GM18951 (cell line): Measurements from ENCODE around the gene RSU1.

Experiments used
- POLR2A ChIP-seq: IDR thresholded peaks from 4 replicates; pipeline ENCODE4 v1.6.1; 2011; ENCODE audit warnings: mild to moderate bottlenecking; ENCODE audit not compliant: insufficient read length, insufficient read depth; ENCODE audit errors: extremely low read depth
- in situ Hi-C: fragments of 300-500 bp; cut with MboI; formaldehyde crosslinking; loops from one replicate; pipeline ENCODE4 v1.12.0; 2022; ENCODE audit warnings: low sequenced_read_pairs, mixed read lengths, inconsistent platforms; ENCODE audit not compliant: unreplicated experiment

RSU1 gene

GRCh38 chr10:16788778-16789177, 28.4 kb downstream of the RSU1 start:
- in situ Hi-C loops = loop anchor here (25.0 kb wide), 1 partner anchor 901 kb away; no protein-coding TSS in a partner anchor
- no peak for TF ChIP-seq POLR2A

- no peak for TF ChIP-seq POLR2A
- in situ Hi-C loops = loop anchor here (25.0 kb wide), 1 partner anchor 901 kb away; no protein-coding TSS in a partner anchor
Measured at GRCh38 chr10:16788125-16788524, 29.1 kb downstream of the RSU1 start.

GRCh38 chr10:16787361-16787791, 29.8 kb downstream of the RSU1 start:
- in situ Hi-C loops = loop anchor here (25.0 kb wide), 1 partner anchor 900 kb away; no protein-coding TSS in a partner anchor
- no peak for TF ChIP-seq POLR2A

DNA sequence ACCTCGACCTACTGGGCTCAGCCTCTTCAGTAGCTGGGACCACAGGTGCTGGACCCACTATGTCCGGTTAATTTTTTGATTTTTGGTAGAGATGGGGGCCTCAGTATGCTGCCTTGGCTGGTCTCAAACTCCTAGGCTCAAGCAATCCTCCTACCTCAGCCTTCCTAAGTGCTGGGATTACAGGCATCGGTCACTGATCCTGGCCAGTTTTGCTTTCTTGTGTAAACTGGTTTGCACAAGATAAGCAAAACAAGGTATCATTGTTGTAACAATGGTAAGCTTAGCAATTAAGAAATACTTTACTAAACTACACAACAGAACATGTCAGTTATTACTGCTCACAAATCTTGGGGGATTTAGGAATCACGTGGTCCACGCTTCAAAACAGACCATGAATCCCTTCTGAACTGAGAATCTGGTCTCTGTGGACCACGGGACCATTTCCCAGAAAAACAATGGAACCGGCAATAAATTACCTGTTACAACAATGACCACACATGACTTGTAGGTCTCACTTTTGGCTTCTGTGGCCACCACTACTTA, 36.8 kb downstream of the RSU1 start:
- in situ Hi-C loops = loop anchor here (25.0 kb wide), 1 partner anchor 893 kb away; no protein-coding TSS in a partner anchor
- TF ChIP-seq POLR2A = no peak

DNA sequence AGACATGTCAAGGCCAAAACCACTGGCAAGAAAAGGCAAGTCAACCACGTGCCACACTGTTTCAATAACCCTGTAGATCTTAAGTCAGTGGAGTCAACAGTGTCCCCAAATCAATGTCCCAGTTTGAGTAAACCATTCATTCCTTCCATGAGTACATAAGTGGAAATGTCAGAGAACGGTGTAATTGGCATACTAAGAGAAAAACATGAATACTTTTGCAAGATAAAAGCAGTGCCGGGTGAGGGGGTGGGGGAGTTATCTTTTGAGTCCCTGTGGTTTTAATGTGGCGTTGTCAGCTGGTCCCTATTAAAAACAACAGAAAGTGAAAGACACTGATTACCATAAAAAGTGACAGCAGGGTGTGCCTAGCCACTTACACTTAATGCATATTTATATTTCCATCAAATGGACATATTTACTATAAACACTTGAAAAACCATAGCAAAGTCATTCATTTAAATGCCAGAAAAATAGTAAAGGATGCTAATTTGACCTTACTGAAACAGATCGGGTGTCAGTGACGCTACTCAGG, 37.8 kb downstream of the RSU1 start:
- in situ Hi-C loops = loop anchor here (25.0 kb wide), 1 partner anchor 892 kb away; no protein-coding TSS in a partner anchor

DNA sequence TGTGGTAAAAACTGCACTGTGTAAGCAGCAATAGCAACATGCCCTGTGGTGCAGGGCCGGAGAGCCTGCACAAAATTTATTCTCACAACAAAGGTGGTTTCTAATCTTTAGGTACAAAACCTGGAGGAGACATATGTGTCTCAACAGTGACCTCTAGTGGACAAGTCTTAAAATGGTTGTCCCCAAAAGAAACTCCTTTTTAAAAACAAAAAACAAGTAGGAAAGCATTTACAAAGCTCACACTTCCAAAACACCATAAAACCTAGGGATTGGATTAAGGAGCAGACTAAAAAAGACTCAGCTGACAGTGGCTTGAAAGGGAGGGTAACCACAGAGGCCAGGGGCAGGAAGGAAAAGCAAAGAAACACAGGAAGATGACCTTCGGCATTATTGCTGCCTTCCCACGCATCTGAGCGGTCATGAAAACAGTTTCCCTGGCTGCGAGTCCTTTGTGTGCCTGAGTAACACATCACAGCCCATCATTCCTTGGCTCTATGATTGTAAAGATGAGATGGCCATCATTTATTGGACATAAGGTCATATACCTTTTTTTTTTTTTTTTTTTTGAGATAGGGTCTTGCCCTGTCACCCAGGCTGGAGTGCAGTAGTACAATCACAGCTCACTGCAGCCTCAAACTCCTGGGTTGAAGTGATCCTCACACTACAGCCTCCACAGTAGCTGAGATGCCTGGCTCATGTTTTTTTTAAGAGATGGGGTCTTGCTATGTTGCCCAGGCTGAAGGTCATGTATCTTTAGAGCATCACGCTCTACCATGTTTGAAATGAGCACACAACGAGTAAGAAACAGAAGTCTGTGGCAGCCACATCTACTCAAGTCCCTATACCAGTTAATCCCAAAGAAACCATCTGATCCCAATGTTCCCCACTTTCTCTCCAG, 39.5 kb downstream of the RSU1 start:
- in situ Hi-C loops = loop anchor here (25.0 kb wide), 1 partner anchor 890 kb away; no protein-coding TSS in a partner anchor
- TF ChIP-seq POLR2A = no peak

More for the DNA sequence above, 37.8 kb downstream of the RSU1 start:
- no peak for TF ChIP-seq POLR2A

DNA sequence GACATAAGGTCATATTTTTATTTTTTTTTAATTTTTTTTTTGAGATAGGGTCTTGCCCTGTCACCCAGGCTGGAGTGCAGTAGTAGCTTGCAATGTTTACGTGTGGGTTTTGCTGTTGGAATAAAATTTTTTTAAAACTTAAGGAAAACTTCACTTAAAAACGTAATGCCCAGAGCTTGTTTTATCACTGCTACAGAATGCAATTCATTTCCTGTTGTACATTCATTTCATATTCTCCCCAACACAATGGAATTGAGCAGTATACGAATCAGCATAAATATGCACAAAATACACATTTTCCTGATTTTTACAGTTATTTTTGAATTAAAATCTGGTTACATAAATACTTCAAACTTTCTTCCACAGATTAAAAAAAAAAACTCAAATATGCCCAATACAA, 40.3 kb downstream of the RSU1 start:
- TF ChIP-seq POLR2A = no peak
- in situ Hi-C loops = loop anchor here (25.0 kb wide), 1 partner anchor 890 kb away; no protein-coding TSS in a partner anchor

DNA sequence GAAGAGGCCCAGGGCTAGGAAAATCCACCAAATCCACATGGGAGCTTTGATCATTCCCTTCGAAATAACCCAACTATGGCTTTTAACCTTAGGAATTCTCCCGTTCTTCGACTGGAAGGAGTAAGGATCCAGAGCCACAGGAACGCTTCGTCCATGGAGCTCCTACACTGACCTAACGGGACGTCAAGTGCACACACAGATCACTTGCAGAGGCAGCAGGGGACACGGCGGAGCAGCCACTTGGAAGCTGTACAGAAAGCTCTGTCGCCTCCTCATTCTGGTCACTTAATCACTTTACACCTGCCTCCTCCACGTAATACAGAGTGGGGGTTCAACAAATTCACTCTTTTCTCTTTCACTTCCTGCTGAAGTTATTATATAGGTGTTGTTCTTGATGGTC, 43.9 kb downstream of the RSU1 start:
- in situ Hi-C loops = no loop called here
- TF ChIP-seq POLR2A = no peak

DNA sequence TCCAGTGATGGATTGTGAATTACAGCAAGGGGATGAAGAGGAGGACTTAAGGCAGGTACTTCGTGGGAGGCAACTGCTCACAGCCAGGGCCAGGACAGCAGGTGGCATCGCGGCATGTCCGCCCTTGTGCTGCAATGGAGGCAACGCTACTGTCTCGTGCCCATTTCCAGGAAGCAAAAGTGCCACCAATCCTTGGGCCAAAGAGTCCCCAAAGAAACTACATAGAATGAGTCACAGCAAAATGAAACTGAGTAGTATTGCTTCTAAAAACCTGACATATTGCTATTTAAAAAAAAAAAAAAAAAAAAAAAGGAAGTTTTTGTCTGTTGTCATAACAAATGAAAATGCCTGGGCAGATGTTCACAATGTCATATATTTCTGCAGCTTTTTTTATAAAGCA, 46.6 kb downstream of the RSU1 start:
- TF ChIP-seq POLR2A = no peak
- in situ Hi-C loops = no loop called here

DNA sequence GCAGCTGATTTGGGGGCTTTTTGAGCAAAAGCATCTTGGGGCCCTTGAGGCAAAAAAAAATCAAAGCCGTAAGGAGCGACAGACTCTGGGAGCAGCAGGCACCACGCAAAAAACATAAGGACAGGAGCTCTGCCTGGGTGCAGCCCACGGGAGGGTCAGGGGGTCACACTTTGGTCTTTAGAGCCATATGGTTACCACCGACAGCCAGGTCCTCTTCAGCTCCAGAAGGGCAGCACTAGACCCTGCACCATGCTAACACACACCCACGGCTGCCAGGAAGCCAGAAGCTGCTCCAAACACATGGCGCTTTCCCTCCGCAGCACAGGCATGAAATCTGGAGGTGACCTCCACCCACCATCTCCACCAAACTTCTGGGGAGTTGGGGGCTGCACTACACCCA, 47.1 kb downstream of the RSU1 start:
- TF ChIP-seq POLR2A = no peak
- in situ Hi-C loops = no loop called here

DNA sequence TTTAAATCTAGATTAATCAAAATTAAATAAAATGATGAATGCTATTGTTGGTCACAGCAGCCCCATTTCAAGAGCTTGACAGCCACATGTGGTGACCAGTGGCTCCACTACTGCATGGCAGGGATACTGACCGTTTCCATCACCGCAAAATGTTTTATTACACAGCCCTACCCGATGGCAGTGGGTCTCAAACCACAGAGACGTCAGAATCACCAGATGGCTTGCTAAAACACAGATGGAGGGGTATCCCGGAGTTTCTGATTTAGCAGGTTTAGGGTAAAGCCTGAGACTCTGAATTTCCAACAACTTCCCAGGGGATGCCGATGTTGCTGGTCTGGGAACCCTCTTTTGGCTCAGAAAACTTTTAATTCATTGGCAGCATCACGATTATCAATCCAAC, 47.9 kb downstream of the RSU1 start:
- no peak for TF ChIP-seq POLR2A
- in situ Hi-C loops = no loop called here

GRCh38 chr10:16768702-16769101, 48.5 kb downstream of the RSU1 start:
- TF ChIP-seq POLR2A = no peak
- in situ Hi-C loops = no loop called here
